HepG2 (cell line): ENCODE measurements around the gene FER1L5. TPM values are rescaled to one million over a fixed set of nuclear protein-coding genes. Genes with fewer than 3 reads are reported as not detected.
"Not testable (repeated sequence)": the region's sequence is repeated elsewhere in the genome, so short reads cannot be mapped to it uniquely, and the experiment has no call there.

Source experiments
- ATAC-seq: fragments of 200-7000 bp; cut with Tn5 transposase; 3 replicates; pipeline ENCODE4 v1.9.1; 2020; ENCODE audit warnings: mild to moderate bottlenecking, moderate library complexity
- BruUV-seq: library from RNA; stranded (reverse); fragments of 400-500 nt; replicated peaks from 2 replicates; lab custom pipeline; 2021; lab: Mats Ljungman, UMichigan
- CTCF ChIA-PET: fragments of 300-600 bp; formaldehyde crosslinking; extraction: SDS; loops from one replicate; lab custom pipeline; 2021; ENCODE audit warnings: low total read pairs, inconsistent platforms, low intra/inter-chr PET ratio; lab: Yijun Ruan, JAX
- POLR2A ChIA-PET: fragments of 350-600 bp; sonication (Branson Sonifier 250); formaldehyde crosslinking; loops from one replicate; lab custom pipeline; 2020; ENCODE audit warnings: antibody characterized with exemption, inconsistent platforms; lab: Yijun Ruan, JAX
- DNase-seq: peaks from one replicate; pipeline ENCODE4 v3.0.0-alpha.2; 2015; ENCODE audit warnings: low spot score
- FAIRE-seq: peaks from 3 replicates; lab custom pipeline; 2011; peaks lifted over from hg19 to GRCh38; lab: Jason Lieb, UNC
- H2AFZ ChIP-seq: one replicate; pipeline ENCODE4 v1.6.1; 2011; ENCODE audit warnings: low read length, inconsistent platforms
- H3K27ac ChIP-seq: fragments of 300-600 bp; 3 replicates; pipeline ENCODE4 v1.8.0; 2011; ENCODE audit warnings: mixed run types, mild to moderate bottlenecking, mixed read lengths, low read length, inconsistent platforms; ENCODE audit not compliant: insufficient read depth; ENCODE audit errors: extremely low read length
- H3K27me3 ChIP-seq, 2 experiments: fragments of 200-600 bp in 1 of 2; 2 replicates in 1 of 2; 3 replicates in 1 of 2; pipeline versions ENCODE4 v1.6.0 to v1.8.0; 2011; ENCODE audit warnings: low read length in 2 of 2, mild to moderate bottlenecking in 2 of 2, moderate library complexity in 2 of 2, inconsistent platforms in 1 of 2; ENCODE audit not compliant: insufficient read depth in 2 of 2, control insufficient read depth in 1 of 2
- H3K36me3 ChIP-seq, 2 experiments: fragments of 200-600 bp in 1 of 2; replicated peaks in 1 of 2; 2 replicates in 1 of 2; 3 replicates in 1 of 2; pipeline versions ENCODE4 v1.5.1 to v1.8.0; 2011; ENCODE audit warnings: low read length in 2 of 2, inconsistent platforms in 1 of 2; ENCODE audit not compliant: insufficient read depth in 2 of 2, control insufficient read depth in 1 of 2
- H3K4me1 ChIP-seq: 2 replicates; pipeline ENCODE4 v1.5.1; 2012; ENCODE audit warnings: low read length, inconsistent platforms; ENCODE audit not compliant: insufficient read depth
- H3K4me2 ChIP-seq: 2 replicates; pipeline ENCODE4 v1.6.0; 2011; ENCODE audit warnings: low read depth, low read length, inconsistent platforms
- H3K4me3 ChIP-seq, 3 experiments: fragments of 200-600 bp in 1 of 3; sonication (generic), shearing (Covaris generic) in 1 of 3; replicated peaks in 1 of 3; 2 replicates each; pipeline ENCODE4 v1.5.1; 2011 to 2016; ENCODE audit warnings: low read length in 3 of 3, inconsistent platforms in 2 of 3, low read depth in 2 of 3, mild to moderate bottlenecking in 2 of 3, control low read depth in 1 of 3, mixed read lengths in 1 of 3; ENCODE audit not compliant: insufficient read depth in 1 of 3
- H3K79me2 ChIP-seq: one replicate; pipeline ENCODE4 v1.6.1; 2011; ENCODE audit warnings: low read length, inconsistent platforms; ENCODE audit not compliant: insufficient read depth
- H3K9ac ChIP-seq: 2 replicates; pipeline ENCODE4 v1.6.0; 2011; ENCODE audit warnings: mild to moderate bottlenecking, low read depth, low read length, inconsistent platforms; ENCODE audit not compliant: insufficient read depth
- H3K9me3 ChIP-seq: 2 replicates; pipeline ENCODE4 v1.5.1; 2012; ENCODE audit warnings: mild to moderate bottlenecking, low read length
- H4K20me1 ChIP-seq: 2 replicates; pipeline ENCODE4 v1.6.0; 2011; ENCODE audit warnings: inconsistent platforms, mild to moderate bottlenecking, low read length, moderate library complexity; ENCODE audit not compliant: insufficient read depth
- CEBPB ChIP-seq: IDR thresholded peaks from 2 replicates; pipeline ENCODE4 v1.6.1; 2011; ENCODE audit warnings: low read depth, low read length, improper control_type of control experiment, borderline replicate concordance
- MED1 ChIP-seq: sonication (generic); formaldehyde crosslinking; IDR thresholded peaks from 2 replicates; pipeline ENCODE4 v1.4.0; 2020; ENCODE audit warnings: missing genetic modification reagents
- TERF1 ChIP-seq: sonication (generic); formaldehyde crosslinking; IDR thresholded peaks from 2 replicates; pipeline ENCODE4 v1.8.0; 2022; ENCODE audit warnings: mild to moderate bottlenecking, missing genetic modification reagents, moderate library complexity
- USF2 ChIP-seq, 2 experiments: sonication (generic) in 1 of 2; formaldehyde crosslinking in 1 of 2; IDR thresholded peaks; 2 replicates each; pipeline versions ENCODE4 v1.5.1 to v1.6.1; 2011 to 2020; ENCODE audit warnings: borderline replicate concordance in 1 of 2, low read depth in 1 of 2, low read length in 1 of 2, mild to moderate bottlenecking in 1 of 2, missing genetic modification reagents in 1 of 2, moderate library complexity in 1 of 2
- ZC3H13 ChIP-seq: sonication (generic); formaldehyde crosslinking; IDR thresholded peaks from 2 replicates; pipeline ENCODE4 v1.8.1; 2023; ENCODE audit warnings: mild to moderate bottlenecking, missing genetic modification reagents, moderate library complexity
- ZIK1 ChIP-seq: sonication (generic); formaldehyde crosslinking; IDR thresholded peaks from 2 replicates; pipeline ENCODE4 v1.5.0; 2020; ENCODE audit warnings: mild to moderate bottlenecking, low read depth, missing genetic modification reagents, borderline replicate concordance
- ZNF530 ChIP-seq: sonication (generic); formaldehyde crosslinking; IDR thresholded peaks from 2 replicates; pipeline ENCODE4 v1.5.0; 2020; ENCODE audit warnings: low read depth, mild to moderate bottlenecking, missing genetic modification reagents
- ZSCAN21 ChIP-seq: sonication (generic); formaldehyde crosslinking; IDR thresholded peaks from 2 replicates; pipeline ENCODE4 v1.8.0; 2022; ENCODE audit warnings: mild to moderate bottlenecking, missing genetic modification reagents, moderate library complexity, borderline replicate concordance
- WGBS: methylation state at CpG from one replicate; pipeline ENCODE4 v1.1.6; 2017; ENCODE audit warnings: low lambda C conversion rate; 5-methylcytosine and 5-hydroxymethylcytosine counted together
- in situ Hi-C: cut with HindIII; loops from 2 replicates; pipeline ENCODE4 v1.10.0; 2017; ENCODE audit warnings: low pct_unique_long_range_greater_than_20kb; ENCODE audit not compliant: extremely low pct_ligation_motif_present
- intact Hi-C: fragments of 100-400 bp; cut with micrococcal nuclease; formaldehyde crosslinking; loops from one replicate; pipeline ENCODE4 v1.10.0; 2022; ENCODE audit not compliant: unreplicated experiment
- polyA plus RNA-seq, 8 experiments: library from polyadenylated mRNA; depleted of rRNA in 3 of 8; stranded (reverse) in 7 of 8; unstranded in 1 of 8; fragments of >200 nt; fragmentation: Illumina TruSeq in 4 of 8; extraction: Trizol in 4 of 8; gene quantifications; 2 replicates each; pipeline versions ENCODE4 v1.2.1 to v1.2.3, GENCODE V29; 2011 to 2016; ENCODE audit warnings: low read depth in 4 of 8, missing spikeins in 1 of 8, mixed read lengths in 1 of 8; ENCODE audit not compliant: insufficient read depth in 1 of 8
- total RNA-seq, 5 experiments: library from RNA; depleted of rRNA; stranded (reverse); fragments of >200 nt; fragmentation: Illumina TruSeq; extraction: Trizol; gene quantifications; 2 replicates each; pipeline ENCODE4 v1.2.3, GENCODE V29; 2016; ENCODE audit warnings: low read depth in 1 of 5
- TF ChIP-seq, protein P1 (sequence below): sonication (generic); formaldehyde crosslinking; IDR thresholded peaks from 2 replicates; pipeline ENCODE4 v1.9.0; 2021; ENCODE audit warnings: missing genetic modification reagents, mild to moderate bottlenecking, borderline replicate concordance
- TF ChIP-seq, protein P2 (sequence below): IDR thresholded peaks from 2 replicates; pipeline ENCODE4 v1.6.1; 2016; ENCODE audit warnings: low read depth

Gene FER1L5
- total and polyA plus RNA-seq, 2 of the 13 experiments (the other 11 are each of a cell fraction or from before 2014, with no cell fraction given), result 0.02 to 0.08 TPM

GRCh38 chr2:96665717-96666116 is 23.2 kb downstream of the FER1L5 start:
- POLR2A ChIA-PET, result interaction anchor here (1.2 kb wide), 1 partner anchor 150 kb away, joined by 3 read pairs; the partner anchor contains the start of gene CNNM3
- FAIRE-seq, H3K4me3 ChIP-seq, H3K4me2 ChIP-seq, CTCF ChIA-PET, H2AFZ ChIP-seq, intact Hi-C loops, DNase-seq, H3K36me3 ChIP-seq, H3K27ac ChIP-seq, H3K9me3 ChIP-seq, H3K79me2 ChIP-seq, ATAC-seq, in situ Hi-C loops, BruUV-seq, H3K9ac ChIP-seq, H4K20me1 ChIP-seq: not testable (repeated sequence)
- H3K4me1 ChIP-seq, result peaks cover 13% of the 10 kb centered on the region; the same call in 1 of the 2 replicates
- 38% methylated on average over 3 of the region's 3 CpGs for WGBS
- peaks cover 5 to 43% of the 10 kb centered on the region in 2 experiments; a peak in 4 of 5 replicates for H3K27me3 ChIP-seq

DNA sequence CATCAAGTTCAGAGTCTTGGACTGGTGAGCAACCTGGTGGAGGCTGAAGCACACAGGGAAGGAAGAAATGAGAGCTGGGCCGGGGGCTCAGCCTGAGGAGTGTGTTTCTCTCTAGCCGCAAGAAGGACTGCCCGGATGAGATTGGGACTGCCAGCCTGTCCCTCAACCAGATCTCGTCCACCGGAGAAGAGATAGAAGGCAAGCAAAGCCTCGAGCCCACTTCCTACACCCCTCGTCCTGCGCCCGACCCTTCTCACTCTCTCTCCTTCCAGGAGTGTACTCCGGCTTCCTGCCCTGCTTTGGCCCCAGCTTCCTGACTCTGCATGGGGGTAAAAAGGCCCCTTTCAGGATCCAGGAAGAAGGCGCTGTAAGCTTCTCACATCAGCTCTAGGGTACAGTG is 26.2 kb downstream of the FER1L5 start:
- Histone ChIP-seq H4K20me1 (no peaks in the 10 kb centered on the region), H2AFZ (no peak overlapping the region), H3K9me3 (no peaks in the 10 kb centered on the region), H3K4me3 (no peak overlapping the region), H3K9ac (no peak overlapping the region), H3K36me3 (no peaks in the 10 kb centered on the region), H3K79me2 (no peaks in the 10 kb centered on the region), H3K27ac (no peak overlapping the region), H3K4me2 (no peak overlapping the region), H3K4me1 (peaks cover 6% of the 10 kb centered on the region; the same call in 1 of the 2 replicates), H3K27me3 (peaks cover 5 to 43% of the 10 kb centered on the region in 2 experiments; a peak in 4 of 5 replicates)
- BruUV-seq, result no TSS peak
- ChIA-PET CTCF (no interaction called here), POLR2A (no interaction called here)
- ATAC-seq, result peak; percentile 25
- DNase-seq, result no peak
- in situ Hi-C loops, result no loop called here
- intact Hi-C loops, result no loop called here
- 46% methylated on average over 11 of the region's 11 CpGs for WGBS
- no peak for FAIRE-seq
- TF ChIP-seq, protein P1, sequence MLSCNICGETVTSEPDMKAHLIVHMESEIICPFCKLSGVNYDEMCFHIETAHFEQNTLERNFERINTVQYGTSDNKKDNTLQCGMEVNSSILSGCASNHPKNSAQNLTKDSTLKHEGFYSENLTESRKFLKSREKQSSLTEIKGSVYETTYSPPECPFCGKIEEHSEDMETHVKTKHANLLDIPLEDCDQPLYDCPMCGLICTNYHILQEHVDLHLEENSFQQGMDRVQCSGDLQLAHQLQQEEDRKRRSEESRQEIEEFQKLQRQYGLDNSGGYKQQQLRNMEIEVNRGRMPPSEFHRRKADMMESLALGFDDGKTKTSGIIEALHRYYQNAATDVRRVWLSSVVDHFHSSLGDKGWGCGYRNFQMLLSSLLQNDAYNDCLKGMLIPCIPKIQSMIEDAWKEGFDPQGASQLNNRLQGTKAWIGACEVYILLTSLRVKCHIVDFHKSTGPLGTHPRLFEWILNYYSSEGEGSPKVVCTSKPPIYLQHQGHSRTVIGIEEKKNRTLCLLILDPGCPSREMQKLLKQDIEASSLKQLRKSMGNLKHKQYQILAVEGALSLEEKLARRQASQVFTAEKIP, result no peak
- no peak for TF ChIP-seq TERF1 (CRISPR knock-in tag)
- TF ChIP-seq MED1 (CRISPR knock-in tag), result no peak
- TF ChIP-seq, protein P2, sequence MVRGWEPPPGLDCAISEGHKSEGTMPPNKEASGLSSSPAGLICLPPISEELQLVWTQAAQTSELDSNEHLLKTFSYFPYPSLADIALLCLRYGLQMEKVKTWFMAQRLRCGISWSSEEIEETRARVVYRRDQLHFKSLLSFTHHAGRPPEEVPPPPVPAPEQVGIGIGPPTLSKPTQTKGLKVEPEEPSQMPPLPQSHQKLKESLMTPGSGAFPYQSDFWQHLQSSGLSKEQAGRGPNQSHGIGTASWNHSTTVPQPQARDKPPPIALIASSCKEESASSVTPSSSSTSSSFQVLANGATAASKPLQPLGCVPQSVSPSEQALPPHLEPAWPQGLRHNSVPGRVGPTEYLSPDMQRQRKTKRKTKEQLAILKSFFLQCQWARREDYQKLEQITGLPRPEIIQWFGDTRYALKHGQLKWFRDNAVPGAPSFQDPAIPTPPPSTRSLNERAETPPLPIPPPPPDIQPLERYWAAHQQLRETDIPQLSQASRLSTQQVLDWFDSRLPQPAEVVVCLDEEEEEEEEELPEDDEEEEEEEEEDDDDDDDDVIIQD (CRISPR knock-in tag), result no peak
- TF ChIP-seq ZIK1 (CRISPR knock-in tag), result no peak
- TF ChIP-seq ZC3H13 (CRISPR knock-in tag), result no peak
- TF ChIP-seq ZNF530 (CRISPR knock-in tag), result no peak
- TF ChIP-seq CEBPB, result no peak
- no peak for TF ChIP-seq ZSCAN21
- no peak for TF ChIP-seq USF2 (IDR thresholded peaks at IDR 0.05; ENCODE audit: low read depth, low read length)
- TF ChIP-seq USF2 (CRISPR knock-in tag; IDR thresholded peaks at IDR 0.05; ENCODE audit: borderline replicate concordance), result no peak
